Glomerular endothelial cell (primary cell): ENCODE results near the gene CDH8. TPM values are rescaled to one million over a fixed set of nuclear protein-coding genes. Genes with fewer than 3 reads are reported as not detected.
"Not testable (repeated sequence)": the region's sequence is repeated elsewhere in the genome, so short reads cannot be mapped to it uniquely, and the experiment has no call there.

Source experiments
- DNase-seq: peaks from one replicate; pipeline ENCODE4 v3.0.0-alpha.2; 2011; ENCODE audit warnings: low read depth, low spot score; ENCODE audit errors: extremely low read depth
- total RNA-seq: library from RNA; depleted of rRNA; stranded (reverse); fragments of >200 nt; gene quantifications from 2 replicates; pipeline ENCODE4 v1.2.3, GENCODE V29; 2015

Gene CDH8
- total RNA-seq, 1 donor from 2014 or later = 1.5 TPM

GRCh38 chr16:61937646-61938045 lies 98.6 kb downstream of the CDH8 start:
- no peak for DNase-seq

- DNase-seq = no peak
Observed at GRCh38 chr16:61936522-61936921, 99.7 kb downstream of the CDH8 start.

- DNase-seq = no peak
Observed at GRCh38 chr16:61934601-61935000, 101.6 kb downstream of the CDH8 start.

- no peak for DNase-seq
Observed at GRCh38 chr16:61929776-61930175, 106.5 kb downstream of the CDH8 start.

- DNase-seq = no peak
Observed at GRCh38 chr16:61926766-61927165, 109.5 kb downstream of the CDH8 start.

- no peak for DNase-seq
Observed at GRCh38 chr16:61923629-61924028, 112.6 kb downstream of the CDH8 start.

- no peak for DNase-seq
Observed at GRCh38 chr16:61921373-61921772, 114.9 kb downstream of the CDH8 start.

GRCh38 chr16:61917865-61918826 lies 118.1 kb downstream of the CDH8 start:
- not testable (repeated sequence) for DNase-seq

GRCh38 chr16:61915569-61915968 lies 120.7 kb downstream of the CDH8 start:
- no peak for DNase-seq

GRCh38 chr16:61909074-61909473 lies 127.2 kb downstream of the CDH8 start:
- no peak for DNase-seq

GRCh38 chr16:61908426-61908825 lies 127.8 kb downstream of the CDH8 start:
- DNase-seq = no peak

- DNase-seq = no peak
Observed at GRCh38 chr16:61901689-61902088, 134.5 kb downstream of the CDH8 start.

GRCh38 chr16:61900482-61900881 lies 135.8 kb downstream of the CDH8 start:
- DNase-seq = no peak

- DNase-seq = no peak
Observed at GRCh38 chr16:61897657-61898056, 138.6 kb downstream of the CDH8 start.

GRCh38 chr16:61892531-61892930 lies 143.7 kb downstream of the CDH8 start:
- no peak for DNase-seq

- DNase-seq = no peak
Observed at GRCh38 chr16:61891460-61891859, 144.8 kb downstream of the CDH8 start.

GRCh38 chr16:61890386-61890785 lies 145.9 kb downstream of the CDH8 start:
- no peak for DNase-seq

- DNase-seq = no peak
Observed at GRCh38 chr16:61887903-61888302, 148.3 kb downstream of the CDH8 start.

GRCh38 chr16:61885343-61885742 lies 150.9 kb downstream of the CDH8 start:
- no peak for DNase-seq

GRCh38 chr16:61879306-61879705 lies 156.9 kb downstream of the CDH8 start:
- no peak for DNase-seq

GRCh38 chr16:61877436-61877835 lies 158.8 kb downstream of the CDH8 start:
- no peak for DNase-seq

GRCh38 chr16:61872778-61873119 lies 163.5 kb downstream of the CDH8 start:
- DNase-seq = no peak
